Measurements from ENCODE around the gene GFOD1.

GRCh38 chr6:13446381-13446780, 41.0 kb downstream of the GFOD1 start:
- TF ChIP-seq POLR2A (IDR thresholded peaks at IDR 0.05) = no peak
- no peak for TF ChIP-seq CTCF (IDR thresholded peaks at IDR 0.05)
